OCI-LY7 (cell line): ENCODE measurements around the gene SLC38A4. TPM values are rescaled to one million over a fixed set of nuclear protein-coding genes. Genes with fewer than 3 reads are reported as not detected.

Experiments
- BruUV-seq: library from RNA; stranded (reverse); fragments of 400-500 nt; replicated peaks from 2 replicates; lab custom pipeline; 2021; lab: Mats Ljungman, UMichigan
- CTCF ChIA-PET: fragments of 300-600 bp; sonication (Branson Sonifier 250); formaldehyde crosslinking; loops from one replicate; lab custom pipeline; 2022; ENCODE audit warnings: antibody characterized with exemption; ENCODE audit not compliant: unreplicated experiment; lab: Charles Lee
- POLR2A ChIA-PET: fragments of 300-600 bp; sonication (Branson Sonifier 250); formaldehyde crosslinking; loops from one replicate; lab custom pipeline; 2022; ENCODE audit warnings: antibody characterized with exemption; lab: Charles Lee
- DNase-seq: peaks from one replicate; pipeline ENCODE4 v3.0.0-alpha.2; 2015; ENCODE audit warnings: low spot score
- H2AFZ ChIP-seq: fragments of 200-600 bp; sonication (generic), shearing (Covaris generic); 2 replicates; pipeline ENCODE4 v1.6.1; 2014; ENCODE audit warnings: mild to moderate bottlenecking, antibody characterized with exemption, low read length, moderate library complexity
- H3K27ac ChIP-seq: fragments of 200-600 bp; sonication (generic); 2 replicates; pipeline ENCODE4 v1.5.1; 2014; ENCODE audit warnings: mixed run types, low read depth, mild to moderate bottlenecking, moderate library complexity, low read length, inconsistent platforms; ENCODE audit not compliant: poor library complexity, severe bottlenecking
- H3K36me3 ChIP-seq: fragments of 200-600 bp; sonication (generic); 2 replicates; pipeline ENCODE4 v1.6.1; 2014; ENCODE audit warnings: mild to moderate bottlenecking, antibody characterized with exemption, low read length, moderate library complexity, mixed read lengths; ENCODE audit not compliant: insufficient read depth
- H3K4me1 ChIP-seq: fragments of 200-600 bp; sonication (generic); 2 replicates; pipeline ENCODE4 v1.5.1; 2014; ENCODE audit warnings: mild to moderate bottlenecking, low read length; ENCODE audit not compliant: insufficient read depth, poor library complexity, severe bottlenecking
- H3K4me2 ChIP-seq: fragments of 200-600 bp; sonication (generic); 2 replicates; pipeline ENCODE4 v1.6.1; 2014; ENCODE audit warnings: mild to moderate bottlenecking, low read length
- H3K4me3 ChIP-seq: fragments of 200-600 bp; sonication (generic); 2 replicates; pipeline ENCODE4 v1.5.1; 2014; ENCODE audit warnings: mild to moderate bottlenecking, low read depth, low read length; ENCODE audit not compliant: poor library complexity, severe bottlenecking
- H3K79me2 ChIP-seq: fragments of 200-600 bp; sonication (generic); 2 replicates; pipeline ENCODE4 v1.6.1; 2016; ENCODE audit warnings: low read depth, mild to moderate bottlenecking, low read length, moderate library complexity, mixed read lengths; ENCODE audit not compliant: insufficient read depth
- H3K9me2 ChIP-seq: fragments of 200-600 bp; sonication (generic); 2 replicates; pipeline ENCODE4 v1.6.1; 2016; ENCODE audit warnings: mild to moderate bottlenecking, low read length, mixed read lengths; ENCODE audit not compliant: insufficient read depth
- H3K9me3 ChIP-seq: fragments of 200-600 bp; sonication (generic); 2 replicates; pipeline ENCODE4 v1.6.1; 2014; ENCODE audit warnings: mild to moderate bottlenecking, mixed run types, low read length, mixed read lengths
- H4K20me1 ChIP-seq: fragments of 200-600 bp; sonication (generic); 2 replicates; pipeline ENCODE4 v1.6.1; 2014; ENCODE audit warnings: mild to moderate bottlenecking, antibody characterized with exemption, low read length, moderate library complexity, mixed read lengths; ENCODE audit not compliant: insufficient read depth
- CTCF ChIP-seq: fragments of 200-600 bp; sonication (generic); conservative IDR thresholded peaks from 2 replicates; pipeline ENCODE4 v1.5.1; 2014; ENCODE audit warnings: mild to moderate bottlenecking, antibody characterized with exemption, low read length, moderate library complexity, mixed read lengths
- EZH2phosphoT487 ChIP-seq: fragments of 200-600 bp; sonication (generic); IDR thresholded peaks from 2 replicates; pipeline ENCODE4 v1.6.1; 2018; ENCODE audit warnings: low read depth, borderline replicate concordance, mild to moderate bottlenecking, mixed run types, antibody characterized with exemption, low read length, moderate library complexity, mixed read lengths
- intact Hi-C: fragments of 100-400 bp; cut with micrococcal nuclease; formaldehyde crosslinking; loops from one replicate; pipeline ENCODE4 v1.10.0; 2022; ENCODE audit not compliant: unreplicated experiment
- total RNA-seq, 2 experiments: library from RNA; depleted of rRNA in 1 of 2; stranded (reverse); fragments of >200 nt in 1 of 2; shearing (Covaris generic) in 1 of 2; gene quantifications; 2 replicates each; pipeline ENCODE4 v1.2.3, GENCODE V29; 2014 to 2022

The SLC38A4 gene
- total RNA-seq, 2 experiments from 2014 or later, result not detected

GRCh38 chr12:46808955-46809697, 16.7 kb downstream of the SLC38A4 start:
- Histone ChIP-seq H3K4me2 (no peak overlapping the region), H3K9me2 (no peaks in the 10 kb centered on the region), H4K20me1 (no peaks in the 10 kb centered on the region), H3K9me3 (no peaks in the 10 kb centered on the region), H3K36me3 (no peaks in the 10 kb centered on the region), H3K4me3 (no peak overlapping the region), H3K27ac (no peak overlapping the region), H3K79me2 (no peaks in the 10 kb centered on the region), H3K4me1 (no peaks in the 10 kb centered on the region), H2AFZ (no peak overlapping the region)
- POLR2A ChIA-PET, result no interaction called here
- no peak for DNase-seq
- TF ChIP-seq EZH2phosphoT487 (no peak), CTCF (no peak)
- CTCF ChIA-PET, result no interaction called here
- no TSS peak for BruUV-seq
- intact Hi-C loops, result no loop called here

GRCh38 chr12:46808317-46808716, 17.5 kb downstream of the SLC38A4 start:
- ChIA-PET POLR2A (no interaction called here), CTCF (no interaction called here)
- no TSS peak for BruUV-seq
- H2AFZ ChIP-seq, result no peak overlapping the region
- no peak overlapping the region for H3K27ac ChIP-seq
- no peaks in the 10 kb centered on the region for H3K9me3 ChIP-seq
- no peak overlapping the region for H3K4me2 ChIP-seq
- no peak for DNase-seq
- H3K79me2 ChIP-seq, result no peaks in the 10 kb centered on the region
- H4K20me1 ChIP-seq, result no peaks in the 10 kb centered on the region
- H3K4me1 ChIP-seq, result no peaks in the 10 kb centered on the region
- no peaks in the 10 kb centered on the region for H3K36me3 ChIP-seq
- H3K9me2 ChIP-seq, result no peaks in the 10 kb centered on the region
- TF ChIP-seq EZH2phosphoT487, result no peak
- no peak for TF ChIP-seq CTCF
- intact Hi-C loops, result no loop called here
- no peak overlapping the region for H3K4me3 ChIP-seq

GRCh38 chr12:46804054-46804453, 21.7 kb downstream of the SLC38A4 start:
- H3K27ac ChIP-seq, result no peak overlapping the region
- CTCF ChIA-PET, result no interaction called here
- intact Hi-C loops, result no loop called here
- H3K36me3 ChIP-seq, result no peaks in the 10 kb centered on the region
- no peak for DNase-seq
- H3K4me1 ChIP-seq, result no peaks in the 10 kb centered on the region
- H3K4me2 ChIP-seq, result no peak overlapping the region
- H2AFZ ChIP-seq, result no peak overlapping the region
- no peaks in the 10 kb centered on the region for H3K79me2 ChIP-seq
- no peak overlapping the region for H3K4me3 ChIP-seq
- no peaks in the 10 kb centered on the region for H3K9me3 ChIP-seq
- H4K20me1 ChIP-seq, result no peaks in the 10 kb centered on the region
- no TSS peak for BruUV-seq
- H3K9me2 ChIP-seq, result no peaks in the 10 kb centered on the region
- POLR2A ChIA-PET, result interaction anchor here (0.7 kb wide), 1 partner anchor 9 kb away, joined by 4 read pairs; no protein-coding TSS in a partner anchor
- TF ChIP-seq EZH2phosphoT487 (no peak), CTCF (no peak)
